GM19328 (cell line): ENCODE measurements around the gene NEK11.
"Not testable (repeated sequence)": the region's sequence is repeated elsewhere in the genome, so short reads cannot be mapped to it uniquely, and the experiment has no call there.

Experiments
- ATAC-seq: cut with Tn5 transposase; IDR thresholded peaks from one replicate; pipeline ENCODE4 v1.9.1; 2021; ENCODE audit warnings: mild to moderate bottlenecking, moderate library complexity; ENCODE audit not compliant: unreplicated experiment

The NEK11 gene

GRCh38 chr3:131042271-131042985, 15.8 kb downstream of the NEK11 start:
- ATAC-seq = not testable (repeated sequence)

GRCh38 chr3:131047582-131047981, 20.9 kb downstream of the NEK11 start:
- no peak for ATAC-seq

GRCh38 chr3:131048030-131048429, 21.4 kb downstream of the NEK11 start:
- ATAC-seq = no peak

- ATAC-seq = no peak
These were observed 23.3 kb downstream of the NEK11 start for GRCh38 chr3:131050001-131050400.

GRCh38 chr3:131053043-131053859, 26.6 kb downstream of the NEK11 start:
- no peak for ATAC-seq

DNA sequence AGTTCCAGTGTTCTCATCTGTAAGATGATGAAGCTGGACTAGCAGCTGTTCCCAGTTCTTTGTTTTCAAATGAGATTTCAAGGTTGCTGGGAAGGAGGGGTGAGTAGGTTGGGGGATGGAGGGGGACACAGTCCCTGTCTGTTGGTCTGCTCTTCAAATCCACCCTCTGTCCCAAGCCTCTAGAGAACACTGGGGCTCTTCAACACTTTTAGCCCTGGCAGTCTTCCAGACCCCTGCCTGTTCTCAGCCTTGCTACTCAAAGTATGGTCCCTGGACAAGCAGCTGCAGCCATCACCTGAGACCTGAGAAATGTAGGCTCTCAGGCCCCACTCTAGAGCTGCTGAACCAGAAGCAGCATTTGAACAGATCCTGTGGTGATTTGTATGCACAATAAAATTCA, 41.3 kb downstream of the NEK11 start:
- ATAC-seq = no peak

- no peak for ATAC-seq
These were observed 45.5 kb downstream of the NEK11 start for GRCh38 chr3:131072099-131072559.

- no peak for ATAC-seq
These were observed 46.2 kb downstream of the NEK11 start for GRCh38 chr3:131072845-131073244.

GRCh38 chr3:131075632-131076328, 49.1 kb downstream of the NEK11 start:
- ATAC-seq = no peak

DNA sequence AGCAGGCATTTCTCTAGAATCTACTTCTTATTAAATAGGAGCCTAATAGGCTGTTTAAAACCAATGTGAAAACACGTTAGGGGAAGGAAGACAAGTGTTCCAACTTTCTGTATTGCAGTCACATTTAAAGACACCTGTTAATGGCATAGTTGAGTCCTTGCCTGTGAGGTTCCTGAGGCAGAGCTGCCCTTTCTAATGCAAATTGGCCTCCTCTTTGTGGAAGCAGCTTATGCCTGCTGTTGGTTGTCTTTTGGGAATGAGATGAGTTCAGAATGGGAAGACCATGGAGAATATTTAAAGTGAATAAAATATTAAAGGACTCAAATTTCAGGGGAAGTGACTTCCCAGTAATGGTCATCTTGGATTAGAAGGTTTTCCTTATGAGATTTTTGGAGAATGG, 51.2 kb downstream of the NEK11 start:
- no peak for ATAC-seq

DNA sequence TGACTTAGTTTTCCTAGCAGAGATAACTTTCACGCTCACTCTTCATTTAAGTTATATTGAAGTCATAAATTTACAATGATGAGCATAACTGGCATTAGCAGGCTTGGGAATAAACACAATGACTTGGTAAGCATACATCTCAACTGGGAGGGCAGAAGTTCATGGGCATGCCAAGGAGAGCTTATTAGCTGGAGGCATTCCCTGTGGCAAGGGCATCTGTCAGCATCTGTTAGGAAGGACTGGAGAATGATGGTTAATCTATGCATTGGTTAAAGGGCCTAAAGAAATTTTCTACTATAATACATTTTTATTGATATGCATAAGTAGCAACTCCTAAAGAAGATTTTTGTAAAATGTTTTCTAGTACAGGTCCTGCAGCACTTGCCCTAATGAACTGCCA, 52.4 kb downstream of the NEK11 start:
- ATAC-seq = no peak

GRCh38 chr3:131081224-131081623, 54.5 kb downstream of the NEK11 start:
- no peak for ATAC-seq

GRCh38 chr3:131082246-131082645, 55.6 kb downstream of the NEK11 start:
- no peak for ATAC-seq

DNA sequence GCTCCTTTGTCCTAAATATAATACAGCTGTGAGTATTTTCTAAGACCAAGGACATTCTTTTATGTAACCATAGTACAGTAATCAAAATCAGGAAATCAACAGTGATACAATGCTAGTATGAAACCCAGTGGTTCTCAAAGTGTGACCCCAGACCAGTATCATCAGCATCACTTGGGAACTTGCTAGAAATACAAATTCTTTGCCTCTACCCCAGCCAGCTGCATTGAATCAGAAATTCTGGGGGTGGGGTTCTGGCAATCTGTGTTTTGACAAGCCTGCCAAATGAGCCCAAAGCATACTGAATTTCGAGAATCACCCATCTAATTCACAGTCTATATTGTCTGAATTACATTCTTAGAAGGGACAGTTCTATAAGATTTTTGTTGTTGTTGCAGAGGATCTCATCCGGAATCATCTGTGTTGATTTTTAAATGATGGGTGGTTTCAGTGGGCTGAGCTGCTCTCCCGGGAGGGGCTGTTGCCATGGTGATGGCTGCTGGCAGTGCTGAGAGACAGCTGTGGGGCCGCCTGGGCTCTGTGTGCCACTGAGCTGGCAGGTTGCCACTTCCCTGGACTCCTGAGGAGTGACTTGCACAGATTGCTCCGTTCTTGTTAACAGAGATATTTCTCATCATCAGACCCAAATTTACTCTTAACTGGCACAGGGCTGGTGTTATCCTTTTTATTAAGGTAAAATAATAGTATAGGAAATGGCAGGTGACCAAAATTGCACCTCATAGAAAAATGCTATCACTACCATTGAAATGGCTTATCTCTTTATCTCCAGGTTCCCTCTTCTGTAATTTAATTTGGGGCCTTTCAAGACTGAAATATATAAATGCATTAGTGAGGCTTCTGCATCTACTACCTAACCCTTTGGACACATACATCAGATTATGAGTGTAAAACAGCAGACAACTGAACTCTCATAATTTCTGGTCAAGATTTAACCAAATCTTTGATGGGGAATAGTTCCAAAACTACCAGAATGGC, 56.5 kb downstream of the NEK11 start:
- ATAC-seq = no peak

DNA sequence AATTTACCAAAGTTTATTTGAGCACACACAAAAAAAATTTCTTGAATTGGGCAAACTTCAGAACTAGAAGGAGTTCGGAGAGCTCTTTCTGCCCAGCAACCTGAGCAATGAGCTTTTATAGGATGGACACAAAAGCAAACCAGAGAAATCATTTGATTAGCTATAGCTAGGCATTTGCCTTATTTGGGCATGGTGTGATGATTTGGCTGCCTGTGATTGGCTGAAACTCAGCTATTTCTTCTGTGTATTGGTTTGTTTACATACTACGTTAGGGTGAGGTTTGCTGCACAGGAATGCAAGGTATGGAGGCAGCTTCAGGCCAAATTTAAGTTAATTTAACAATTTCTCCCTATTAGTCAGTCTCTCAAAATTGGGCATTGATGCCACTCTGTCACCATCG, 65.1 kb downstream of the NEK11 start:
- no peak for ATAC-seq

DNA sequence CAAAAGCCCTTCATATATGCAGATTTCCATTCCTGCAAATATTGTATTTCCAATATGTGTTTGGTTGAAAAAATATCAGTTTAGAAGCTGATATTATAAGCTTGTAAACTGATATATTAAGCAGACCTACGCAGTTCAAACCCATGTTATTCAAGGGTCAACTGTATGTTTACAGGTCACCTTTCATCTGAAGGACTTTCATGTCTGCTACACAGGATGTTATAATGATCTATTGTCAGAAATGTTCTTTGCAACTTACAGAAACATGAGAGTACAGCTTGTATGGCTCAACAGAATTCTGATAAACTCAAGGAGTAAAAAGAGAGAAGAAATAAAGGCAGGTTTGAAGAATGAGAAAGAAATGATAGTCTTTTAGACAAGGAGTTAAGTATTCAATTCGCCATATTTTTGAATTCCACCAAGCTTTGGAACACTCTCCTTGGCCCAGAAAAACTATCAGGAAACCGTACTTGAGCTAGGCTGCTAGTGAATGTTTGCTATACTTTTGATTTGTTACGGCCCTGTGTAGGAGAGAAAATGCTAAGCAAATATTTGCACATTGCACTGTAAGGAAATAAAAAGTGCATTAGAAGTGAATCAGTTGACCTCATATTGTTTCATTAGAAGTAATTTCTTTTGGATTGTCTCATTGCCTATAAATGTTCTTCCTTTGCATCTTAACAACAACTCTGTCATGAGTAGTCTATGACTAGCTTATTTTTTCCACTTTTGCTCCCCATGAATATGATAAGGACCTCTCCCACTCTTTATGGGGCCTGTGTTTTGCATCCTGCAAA, 81.2 kb downstream of the NEK11 start:
- no peak for ATAC-seq

DNA sequence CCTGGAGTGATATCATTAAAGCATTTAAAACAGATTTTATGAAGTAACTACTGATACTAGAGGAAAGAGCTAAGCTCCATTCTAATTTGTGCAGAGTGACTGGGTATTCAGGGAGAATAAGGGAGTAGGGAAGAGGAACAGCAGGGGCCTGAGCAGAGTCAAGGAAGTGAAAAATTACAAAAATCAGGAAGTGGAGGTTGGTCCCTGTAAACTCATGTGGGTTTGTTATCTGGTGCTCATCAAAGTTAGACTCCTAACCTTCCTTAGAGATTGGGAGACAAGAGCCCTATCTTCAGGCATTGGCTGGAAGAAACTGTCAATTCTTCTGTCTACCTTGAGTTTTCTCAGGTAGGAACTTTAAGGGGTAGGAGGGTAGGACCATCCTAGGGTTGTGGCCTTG, 82.5 kb downstream of the NEK11 start:
- ATAC-seq = no peak

- no peak for ATAC-seq
These were observed 83.4 kb downstream of the NEK11 start for GRCh38 chr3:131110087-131110486.

GRCh38 chr3:131114256-131114655, 87.6 kb downstream of the NEK11 start:
- no peak for ATAC-seq

- ATAC-seq = no peak
These were observed 99.0 kb downstream of the NEK11 start for GRCh38 chr3:131125684-131126083.
